ENCODE data around the gene ADAMTS12.

ADAMTS12 gene

DNA sequence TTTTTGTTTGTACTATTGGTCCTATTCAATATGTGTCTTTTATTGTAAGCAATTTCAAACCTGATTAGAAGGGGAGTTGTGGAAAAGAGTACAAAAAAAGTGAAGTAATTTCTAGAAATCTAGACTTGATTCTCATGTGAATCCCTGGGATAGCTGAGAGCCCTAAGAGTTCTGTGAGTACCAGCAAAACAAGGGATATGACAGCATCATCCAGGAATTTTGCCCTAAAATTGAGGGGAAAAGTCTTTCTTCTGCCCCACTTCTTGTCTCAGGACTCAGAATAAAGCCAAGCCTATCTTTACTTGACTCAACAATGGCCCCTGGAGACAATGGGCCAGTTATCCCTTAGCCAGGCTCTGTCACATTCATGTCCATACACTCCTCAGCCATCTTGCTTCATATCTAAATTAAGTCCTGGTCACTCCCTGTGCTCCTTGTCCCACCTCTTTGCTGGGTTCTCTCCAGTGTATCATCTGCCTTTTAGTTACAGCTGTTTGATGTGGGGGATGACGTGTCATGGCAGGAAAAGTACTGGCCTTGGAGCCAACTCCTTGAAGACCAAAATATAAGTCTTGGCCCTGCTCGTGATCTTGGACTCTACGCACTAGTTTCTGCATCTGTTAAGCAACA, 81.2 kb downstream of the ADAMTS12 start:
- H3K27ac ChIP-seq (ENCODE audit: low read depth in 2 of 2, low read length in 2 of 2), result no peak overlapping the region

DNA sequence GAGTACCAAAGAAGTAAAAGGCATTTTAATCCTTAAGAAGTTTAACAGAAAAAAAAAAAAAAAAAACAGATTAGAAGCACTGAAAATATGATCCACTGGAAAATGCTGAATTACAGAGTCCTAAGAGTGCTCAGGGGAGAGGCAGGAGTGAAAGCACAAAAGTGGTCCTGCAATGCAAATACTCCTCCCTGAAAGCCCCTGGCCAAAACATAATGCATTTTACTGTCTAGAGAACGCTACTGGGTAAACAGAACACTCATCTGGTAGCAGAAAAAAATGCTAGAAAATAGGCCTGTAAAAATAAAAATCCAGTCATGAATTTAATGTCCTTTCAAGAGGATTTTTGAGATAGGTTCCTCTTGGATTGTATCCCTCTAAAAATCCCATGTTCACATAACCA, 81.9 kb downstream of the ADAMTS12 start:
- no peak overlapping the region for H3K4me3 ChIP-seq (ENCODE audit: low read length in 2 of 2)
- H3K9ac ChIP-seq (ENCODE audit: low read depth in 1 of 2, low read length in 2 of 2), result no peak overlapping the region
- no peak overlapping the region for H3K27ac ChIP-seq (ENCODE audit: low read depth in 2 of 2, low read length in 2 of 2)
- no peaks in the 10 kb centered on the region for H3K9me3 ChIP-seq (ENCODE audit: control insufficient read depth in 2 of 2, low read length in 2 of 2)
- no peaks in the 10 kb centered on the region for H3K4me1 ChIP-seq (ENCODE audit: control insufficient read depth in 2 of 2, insufficient read depth in 2 of 2, low read length in 2 of 2)
- no peaks in the 10 kb centered on the region for H3K36me3 ChIP-seq (ENCODE audit: control insufficient read depth in 2 of 2, insufficient read depth in 2 of 2, low read length in 2 of 2)
- H3K27me3 ChIP-seq (ENCODE audit: control insufficient read depth in 2 of 2, insufficient read depth in 2 of 2, low read length in 2 of 2), result no peaks in the 10 kb centered on the region

More for the DNA sequence above, 81.2 kb downstream of the ADAMTS12 start:
- Histone ChIP-seq H3K9ac (ENCODE audit: low read depth in 1 of 2, low read length in 2 of 2) (no peak overlapping the region), H3K4me3 (ENCODE audit: low read length in 2 of 2) (no peak overlapping the region), H3K27me3 (ENCODE audit: control insufficient read depth in 2 of 2, insufficient read depth in 2 of 2, low read length in 2 of 2) (no peaks in the 10 kb centered on the region), H3K36me3 (ENCODE audit: control insufficient read depth in 2 of 2, insufficient read depth in 2 of 2, low read length in 2 of 2) (no peaks in the 10 kb centered on the region), H3K9me3 (ENCODE audit: control insufficient read depth in 2 of 2, low read length in 2 of 2) (no peaks in the 10 kb centered on the region), H3K4me1 (ENCODE audit: control insufficient read depth in 2 of 2, insufficient read depth in 2 of 2, low read length in 2 of 2) (no peaks in the 10 kb centered on the region)

DNA sequence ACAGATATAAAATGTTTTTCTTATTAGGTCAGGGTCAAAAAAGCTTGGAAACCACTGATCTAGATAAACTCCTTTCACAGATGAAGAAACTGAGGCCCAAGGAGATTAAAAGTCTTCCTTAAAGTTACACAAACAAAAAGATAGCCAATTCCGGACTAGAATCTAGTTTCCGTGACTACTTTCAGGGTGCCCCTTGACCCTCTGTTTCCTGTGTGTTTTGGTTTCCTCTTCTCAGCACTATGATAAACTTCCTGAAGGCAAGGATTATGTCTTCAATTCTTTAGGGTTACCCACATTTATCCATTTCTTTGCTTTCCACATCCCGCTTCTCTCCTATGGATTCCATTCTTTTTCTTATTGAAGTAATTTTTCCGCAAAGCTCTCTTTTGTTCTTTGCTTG, 83.1 kb downstream of the ADAMTS12 start:
- Histone ChIP-seq H3K9ac (ENCODE audit: low read depth in 1 of 2, low read length in 2 of 2) (no peak overlapping the region), H3K27me3 (ENCODE audit: control insufficient read depth in 2 of 2, insufficient read depth in 2 of 2, low read length in 2 of 2) (no peaks in the 10 kb centered on the region), H3K27ac (ENCODE audit: low read depth in 2 of 2, low read length in 2 of 2) (no peak overlapping the region), H3K9me3 (ENCODE audit: control insufficient read depth in 2 of 2, low read length in 2 of 2) (no peaks in the 10 kb centered on the region), H3K4me1 (ENCODE audit: control insufficient read depth in 2 of 2, insufficient read depth in 2 of 2, low read length in 2 of 2) (no peaks in the 10 kb centered on the region), H3K36me3 (ENCODE audit: control insufficient read depth in 2 of 2, insufficient read depth in 2 of 2, low read length in 2 of 2) (no peaks in the 10 kb centered on the region), H3K4me3 (ENCODE audit: low read length in 2 of 2) (no peak overlapping the region)

DNA sequence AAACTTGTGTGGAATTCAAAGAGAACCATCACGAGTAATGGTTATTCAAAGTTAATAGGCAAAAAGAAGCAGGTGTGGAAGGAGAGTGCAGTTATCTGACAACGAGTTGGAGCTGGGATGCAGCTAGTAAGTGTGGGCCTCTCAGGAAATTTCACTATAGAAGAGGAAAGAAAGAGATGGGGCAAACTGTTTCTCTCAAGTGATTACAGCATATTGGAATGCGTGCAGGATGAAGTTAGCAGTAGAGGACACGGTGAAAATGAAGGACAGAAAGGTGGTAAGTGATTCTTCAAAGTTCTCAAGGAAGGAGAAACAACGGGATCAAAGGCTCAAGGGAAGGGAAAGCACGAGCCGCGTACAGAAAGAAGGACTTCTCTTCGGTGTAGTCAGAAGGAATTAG, 84.0 kb downstream of the ADAMTS12 start:
- Histone ChIP-seq H3K36me3 (ENCODE audit: control insufficient read depth in 2 of 2, insufficient read depth in 2 of 2, low read length in 2 of 2) (no peaks in the 10 kb centered on the region), H3K9me3 (ENCODE audit: control insufficient read depth in 2 of 2, low read length in 2 of 2) (no peaks in the 10 kb centered on the region), H3K4me1 (ENCODE audit: control insufficient read depth in 2 of 2, insufficient read depth in 2 of 2, low read length in 2 of 2) (no peaks in the 10 kb centered on the region), H3K27me3 (ENCODE audit: control insufficient read depth in 2 of 2, insufficient read depth in 2 of 2, low read length in 2 of 2) (no peaks in the 10 kb centered on the region), H3K4me3 (ENCODE audit: low read length in 2 of 2) (no peak overlapping the region), H3K9ac (ENCODE audit: low read depth in 1 of 2, low read length in 2 of 2) (no peak overlapping the region), H3K27ac (ENCODE audit: low read depth in 2 of 2, low read length in 2 of 2) (no peak overlapping the region)

DNA sequence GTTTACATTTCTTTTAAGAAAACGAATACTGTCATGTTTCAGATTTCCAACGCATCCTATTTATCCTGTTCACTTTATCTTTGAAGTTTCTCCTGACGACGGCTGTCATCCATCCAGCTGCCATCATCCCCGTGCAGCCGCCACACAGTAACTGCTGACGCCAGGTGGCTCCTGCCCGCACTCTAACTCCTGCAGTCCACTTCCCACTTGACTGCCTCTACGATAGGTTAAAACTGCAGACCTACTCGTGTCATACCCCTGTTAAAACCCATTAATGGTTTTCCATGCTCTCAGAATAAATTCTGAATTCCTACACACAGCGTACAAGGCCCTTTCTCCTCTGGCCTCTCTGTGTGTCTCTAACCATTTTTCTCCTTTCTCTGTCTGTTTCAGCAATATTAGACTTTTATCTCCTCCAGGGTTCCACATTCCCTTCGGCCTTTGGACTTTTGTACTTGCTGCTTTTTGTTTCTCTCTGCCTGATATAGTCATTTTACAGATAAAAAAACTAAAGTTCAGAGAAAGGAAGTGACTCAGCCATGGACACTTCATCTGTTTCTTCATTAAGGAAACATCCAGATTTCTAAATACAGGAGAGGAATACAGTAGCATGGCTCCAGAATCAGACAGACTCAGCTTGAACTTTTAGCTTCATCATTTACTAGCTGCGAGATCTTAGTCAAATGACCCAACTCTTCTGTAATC, 84.9 kb downstream of the ADAMTS12 start:
- H3K9ac ChIP-seq (ENCODE audit: low read depth in 1 of 2, low read length in 2 of 2), result no peak overlapping the region
- no peaks in the 10 kb centered on the region for H3K4me1 ChIP-seq (ENCODE audit: control insufficient read depth in 2 of 2, insufficient read depth in 2 of 2, low read length in 2 of 2)
- no peaks in the 10 kb centered on the region for H3K27me3 ChIP-seq (ENCODE audit: control insufficient read depth in 2 of 2, insufficient read depth in 2 of 2, low read length in 2 of 2)
- no peaks in the 10 kb centered on the region for H3K36me3 ChIP-seq (ENCODE audit: control insufficient read depth in 2 of 2, insufficient read depth in 2 of 2, low read length in 2 of 2)
- H3K27ac ChIP-seq (ENCODE audit: low read depth in 2 of 2, low read length in 2 of 2), result no peak overlapping the region
- no peaks in the 10 kb centered on the region for H3K9me3 ChIP-seq (ENCODE audit: control insufficient read depth in 2 of 2, low read length in 2 of 2)
- H3K4me3 ChIP-seq (ENCODE audit: low read length in 2 of 2), result no peak overlapping the region

DNA sequence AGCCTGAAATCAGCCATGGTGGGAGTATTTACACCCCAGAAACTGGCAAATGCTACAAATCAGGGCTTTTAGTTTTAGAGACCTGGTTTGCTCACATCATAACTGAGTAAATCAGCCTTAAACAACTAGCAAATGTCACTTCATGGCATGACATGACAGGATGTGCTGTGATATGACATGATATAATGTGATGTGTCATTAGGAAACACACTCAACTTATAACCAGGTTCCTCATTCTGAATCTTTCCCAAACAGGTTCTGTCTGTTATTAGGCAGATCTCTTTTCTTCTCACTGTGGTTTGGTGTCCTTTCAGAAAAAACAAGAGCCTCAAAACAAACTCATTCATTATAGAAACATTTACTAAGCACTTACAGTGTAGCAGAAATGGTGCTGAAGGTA, 90.5 kb downstream of the ADAMTS12 start:
- Histone ChIP-seq H3K27ac (ENCODE audit: low read depth in 2 of 2, low read length in 2 of 2) (no peak overlapping the region), H3K4me1 (ENCODE audit: control insufficient read depth in 2 of 2, insufficient read depth in 2 of 2, low read length in 2 of 2) (no peaks in the 10 kb centered on the region), H3K27me3 (ENCODE audit: control insufficient read depth in 2 of 2, insufficient read depth in 2 of 2, low read length in 2 of 2) (no peaks in the 10 kb centered on the region), H3K4me3 (ENCODE audit: low read length in 2 of 2) (no peak overlapping the region), H3K9me3 (ENCODE audit: control insufficient read depth in 2 of 2, low read length in 2 of 2) (no peaks in the 10 kb centered on the region), H3K36me3 (ENCODE audit: control insufficient read depth in 2 of 2, insufficient read depth in 2 of 2, low read length in 2 of 2) (no peaks in the 10 kb centered on the region), H3K9ac (ENCODE audit: low read depth in 1 of 2, low read length in 2 of 2) (no peak overlapping the region)

DNA sequence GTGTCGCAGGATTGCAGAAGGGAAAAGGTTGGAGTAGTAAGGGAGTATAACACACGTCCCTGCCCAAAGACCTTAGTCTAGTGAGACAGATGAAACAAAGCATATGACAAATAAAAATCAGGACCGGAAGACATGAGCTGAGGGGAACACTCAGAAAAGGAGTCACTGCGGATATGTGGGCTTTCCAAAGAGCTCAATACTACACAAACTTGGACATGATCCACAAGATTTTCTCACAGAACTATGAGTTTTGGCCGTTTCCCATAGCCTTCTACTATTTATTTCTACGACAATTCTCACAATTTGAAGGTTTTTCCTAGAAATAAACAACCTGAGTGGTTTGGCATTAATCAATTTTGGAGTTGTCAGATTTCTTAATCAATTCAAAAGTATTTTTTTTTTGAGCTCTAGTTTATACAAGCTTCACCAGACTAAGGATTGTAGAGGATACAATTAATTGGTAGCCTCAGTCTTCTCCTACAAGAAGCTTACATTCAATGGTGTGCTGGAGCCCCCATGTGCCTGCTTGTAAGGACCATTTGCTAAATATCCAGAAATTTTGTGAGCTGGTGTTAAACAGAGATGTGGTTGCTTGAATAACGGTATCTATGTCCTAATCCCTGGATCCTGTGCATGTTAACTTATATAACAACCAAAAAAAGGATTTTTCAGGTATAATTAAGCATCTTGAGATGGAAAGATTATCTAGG, 91.4 kb downstream of the ADAMTS12 start:
- no peak overlapping the region for H3K27ac ChIP-seq (ENCODE audit: low read depth in 2 of 2, low read length in 2 of 2)
- H3K27me3 ChIP-seq (ENCODE audit: control insufficient read depth in 2 of 2, insufficient read depth in 2 of 2, low read length in 2 of 2), result no peaks in the 10 kb centered on the region
- H3K9ac ChIP-seq (ENCODE audit: low read depth in 1 of 2, low read length in 2 of 2), result no peak overlapping the region
- no peaks in the 10 kb centered on the region for H3K4me1 ChIP-seq (ENCODE audit: control insufficient read depth in 2 of 2, insufficient read depth in 2 of 2, low read length in 2 of 2)
- H3K36me3 ChIP-seq (ENCODE audit: control insufficient read depth in 2 of 2, insufficient read depth in 2 of 2, low read length in 2 of 2), result no peaks in the 10 kb centered on the region
- no peak overlapping the region for H3K4me3 ChIP-seq (ENCODE audit: low read length in 2 of 2)
- no peaks in the 10 kb centered on the region for H3K9me3 ChIP-seq (ENCODE audit: control insufficient read depth in 2 of 2, low read length in 2 of 2)

DNA sequence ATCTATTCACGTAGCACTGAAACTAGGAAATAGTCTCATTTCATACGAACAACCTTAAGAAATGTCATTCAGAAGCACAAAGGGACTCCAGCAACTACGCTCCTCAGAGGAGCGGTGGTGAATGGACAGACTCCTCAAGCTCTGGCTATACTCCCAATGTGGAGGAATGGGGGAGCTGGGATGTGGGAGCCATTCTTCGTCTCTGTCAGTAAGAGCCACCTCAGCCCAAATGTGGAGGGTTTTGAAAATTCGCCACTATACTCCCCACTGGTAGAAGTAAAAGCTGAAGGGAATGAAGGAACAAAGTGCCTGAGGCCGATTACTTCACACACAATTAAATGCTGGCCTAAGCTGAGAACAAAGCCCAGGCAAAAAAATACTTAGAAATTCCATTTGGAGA, 96.3 kb downstream of the ADAMTS12 start:
- Histone ChIP-seq H3K9me3 (ENCODE audit: control insufficient read depth in 2 of 2, low read length in 2 of 2) (no peaks in the 10 kb centered on the region), H3K27ac (ENCODE audit: low read depth in 2 of 2, low read length in 2 of 2) (no peak overlapping the region), H3K36me3 (ENCODE audit: control insufficient read depth in 2 of 2, insufficient read depth in 2 of 2, low read length in 2 of 2) (no peaks in the 10 kb centered on the region), H3K9ac (ENCODE audit: low read depth in 1 of 2, low read length in 2 of 2) (no peak overlapping the region), H3K27me3 (ENCODE audit: control insufficient read depth in 2 of 2, insufficient read depth in 2 of 2, low read length in 2 of 2) (no peaks in the 10 kb centered on the region), H3K4me1 (ENCODE audit: control insufficient read depth in 2 of 2, insufficient read depth in 2 of 2, low read length in 2 of 2) (no peaks in the 10 kb centered on the region), H3K4me3 (ENCODE audit: low read length in 2 of 2) (no peak overlapping the region)

DNA sequence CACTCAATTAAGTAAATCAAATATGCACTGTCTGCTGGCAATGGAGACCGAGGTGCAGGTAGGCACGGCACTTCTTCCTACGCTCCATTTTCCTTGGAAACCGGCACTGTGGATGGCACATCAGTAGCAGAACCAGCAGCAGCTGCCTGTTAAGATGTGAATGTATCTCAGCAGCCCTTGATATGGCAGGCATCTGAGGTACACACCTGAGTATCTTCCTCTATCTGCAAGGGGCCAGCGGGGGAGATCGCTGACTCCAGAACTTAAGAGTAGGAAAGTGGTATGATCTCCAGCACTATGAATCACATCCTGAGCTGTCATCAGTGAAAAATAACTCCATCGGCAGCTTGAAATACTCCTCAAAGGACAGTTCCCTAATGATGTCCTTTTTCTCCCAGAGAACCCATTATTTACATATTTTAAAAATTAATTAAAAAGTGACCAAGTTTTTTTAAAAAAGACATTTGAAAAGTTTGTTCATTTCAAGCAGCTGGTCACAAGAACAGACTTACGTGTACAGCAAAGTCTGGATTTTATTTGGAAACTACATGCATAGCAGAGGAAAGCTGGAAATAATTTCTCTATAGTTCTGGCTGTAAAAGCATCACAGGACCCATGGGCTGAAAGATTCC, 97.1 kb downstream of the ADAMTS12 start:
- Histone ChIP-seq H3K27me3 (ENCODE audit: control insufficient read depth in 2 of 2, insufficient read depth in 2 of 2, low read length in 2 of 2) (no peaks in the 10 kb centered on the region), H3K36me3 (ENCODE audit: control insufficient read depth in 2 of 2, insufficient read depth in 2 of 2, low read length in 2 of 2) (no peaks in the 10 kb centered on the region), H3K4me1 (ENCODE audit: control insufficient read depth in 2 of 2, insufficient read depth in 2 of 2, low read length in 2 of 2) (no peaks in the 10 kb centered on the region), H3K27ac (ENCODE audit: low read depth in 2 of 2, low read length in 2 of 2) (no peak overlapping the region), H3K9me3 (ENCODE audit: control insufficient read depth in 2 of 2, low read length in 2 of 2) (no peaks in the 10 kb centered on the region), H3K9ac (ENCODE audit: low read depth in 1 of 2, low read length in 2 of 2) (no peak overlapping the region), H3K4me3 (ENCODE audit: low read length in 2 of 2) (no peak overlapping the region)

Measured in mucosa of rectum (tissue), 2 donors.